HepG2 (cell line): ENCODE results near the gene PSMB1. TPM values are rescaled to one million over a fixed set of nuclear protein-coding genes. Genes with fewer than 3 reads are reported as not detected.
A peak's percentile ranks its signal among the peaks of the same experiment; 100 is the strongest.

Source experiments
- ARNT ChIP-seq: fragments of 450-650 bp; IDR thresholded peaks from 2 replicates; pipeline ENCODE4 v1.6.1; 2017
- FIP1L1 ChIP-seq: fragments of 200-400 bp; formaldehyde crosslinking; IDR thresholded peaks from 2 replicates; pipeline ENCODE4 v1.6.1; 2018; ENCODE audit warnings: low read depth, mild to moderate bottlenecking, low read length, moderate library complexity, borderline replicate concordance; ENCODE audit not compliant: insufficient read depth
- HNRNPH1 ChIP-seq: fragments of 200-400 bp; formaldehyde crosslinking; optimal IDR thresholded peaks from 2 replicates; pipeline ENCODE3; 2017; ENCODE audit warnings: mild to moderate bottlenecking, low read depth, low read length
- KLF15 ChIP-seq: sonication (generic); formaldehyde crosslinking; IDR thresholded peaks from 2 replicates; pipeline ENCODE4 v1.8.1; 2023; ENCODE audit warnings: borderline replicate concordance, mild to moderate bottlenecking, inconsistent platforms, missing genetic modification reagents, mixed read lengths
- KLF9 ChIP-seq: IDR thresholded peaks from 2 replicates; pipeline ENCODE4 v1.6.1; 2016; ENCODE audit warnings: low read depth
- NAIF1 ChIP-seq: sonication (generic); formaldehyde crosslinking; IDR thresholded peaks from 2 replicates; pipeline ENCODE4 v1.5.0; 2020; ENCODE audit warnings: mild to moderate bottlenecking, missing genetic modification reagents, borderline replicate concordance
- NKX3-1 ChIP-seq: sonication (generic); formaldehyde crosslinking; IDR thresholded peaks from 2 replicates; pipeline ENCODE4 v1.5.0; 2020; ENCODE audit warnings: missing genetic modification reagents
- NR0B2 ChIP-seq: sonication (generic); formaldehyde crosslinking; IDR thresholded peaks from 2 replicates; pipeline ENCODE4 v1.4.0; 2020; ENCODE audit warnings: mild to moderate bottlenecking, missing genetic modification reagents
- PAX8 ChIP-seq: sonication (generic); formaldehyde crosslinking; IDR thresholded peaks from 2 replicates; pipeline ENCODE4 v1.8.0; 2022; ENCODE audit warnings: mild to moderate bottlenecking, missing genetic modification reagents, borderline replicate concordance
- ZFP62 ChIP-seq: sonication (generic); formaldehyde crosslinking; IDR thresholded peaks from 2 replicates; pipeline ENCODE4 v1.4.0; 2020; ENCODE audit warnings: missing genetic modification reagents
- ZMAT3 ChIP-seq: sonication (generic); formaldehyde crosslinking; conservative IDR thresholded peaks from 2 replicates; pipeline ENCODE4 v1.7.0; 2021; ENCODE audit warnings: missing genetic modification reagents
- ZNF264 ChIP-seq: sonication (generic); formaldehyde crosslinking; IDR thresholded peaks from 2 replicates; pipeline ENCODE4 v1.4.0; 2020; ENCODE audit warnings: missing genetic modification reagents
- ZNF558 ChIP-seq: sonication (generic); formaldehyde crosslinking; IDR thresholded peaks from 2 replicates; pipeline ENCODE4 v1.9.0; 2022; ENCODE audit warnings: mild to moderate bottlenecking, missing genetic modification reagents, borderline replicate concordance
- ZNF563 ChIP-seq: sonication (generic); formaldehyde crosslinking; IDR thresholded peaks from 2 replicates; pipeline ENCODE4 v1.8.0; 2022; ENCODE audit warnings: mild to moderate bottlenecking, moderate library complexity, missing genetic modification reagents
- ZNF878 ChIP-seq: sonication (generic); formaldehyde crosslinking; IDR thresholded peaks from 2 replicates; pipeline ENCODE4 v1.8.1; 2023; ENCODE audit warnings: mild to moderate bottlenecking, missing genetic modification reagents, moderate library complexity
- polyA plus RNA-seq, 8 experiments: library from polyadenylated mRNA; depleted of rRNA in 3 of 8; stranded (reverse) in 7 of 8; unstranded in 1 of 8; fragments of >200 nt; fragmentation: Illumina TruSeq in 4 of 8; extraction: Trizol in 4 of 8; gene quantifications; 2 replicates each; pipeline versions ENCODE4 v1.2.1 to v1.2.3, GENCODE V29; 2011 to 2016; ENCODE audit warnings: low read depth in 4 of 8, missing spikeins in 1 of 8, mixed read lengths in 1 of 8; ENCODE audit not compliant: insufficient read depth in 1 of 8
- total RNA-seq, 5 experiments: library from RNA; depleted of rRNA; stranded (reverse); fragments of >200 nt; fragmentation: Illumina TruSeq; extraction: Trizol; gene quantifications; 2 replicates each; pipeline ENCODE4 v1.2.3, GENCODE V29; 2016; ENCODE audit warnings: low read depth in 1 of 5
- TF ChIP-seq, protein P1 (sequence below): sonication (generic); formaldehyde crosslinking; IDR thresholded peaks from 2 replicates; pipeline ENCODE4 v1.4.0; 2020; ENCODE audit warnings: mild to moderate bottlenecking, low read depth, missing genetic modification reagents
- TF ChIP-seq, protein P2 (sequence below): sonication (generic); formaldehyde crosslinking; IDR thresholded peaks from 2 replicates; pipeline ENCODE4 v1.4.0; 2020; ENCODE audit warnings: missing genetic modification reagents
- TF ChIP-seq, protein P3 (sequence below): sonication (generic); formaldehyde crosslinking; IDR thresholded peaks from 2 replicates; pipeline ENCODE4; 2020; ENCODE audit warnings: missing genetic modification reagents, mild to moderate bottlenecking, borderline replicate concordance
- TF ChIP-seq, protein P4 (sequence below): sonication (generic); formaldehyde crosslinking; IDR thresholded peaks from 2 replicates; pipeline ENCODE4 v1.4.0; 2020; ENCODE audit warnings: mild to moderate bottlenecking, missing genetic modification reagents

The PSMB1 gene
- total and polyA plus RNA-seq, 2 of the 13 experiments (the other 11 are each of a cell fraction or from before 2014, with no cell fraction given), result 528 to 592 TPM

DNA sequence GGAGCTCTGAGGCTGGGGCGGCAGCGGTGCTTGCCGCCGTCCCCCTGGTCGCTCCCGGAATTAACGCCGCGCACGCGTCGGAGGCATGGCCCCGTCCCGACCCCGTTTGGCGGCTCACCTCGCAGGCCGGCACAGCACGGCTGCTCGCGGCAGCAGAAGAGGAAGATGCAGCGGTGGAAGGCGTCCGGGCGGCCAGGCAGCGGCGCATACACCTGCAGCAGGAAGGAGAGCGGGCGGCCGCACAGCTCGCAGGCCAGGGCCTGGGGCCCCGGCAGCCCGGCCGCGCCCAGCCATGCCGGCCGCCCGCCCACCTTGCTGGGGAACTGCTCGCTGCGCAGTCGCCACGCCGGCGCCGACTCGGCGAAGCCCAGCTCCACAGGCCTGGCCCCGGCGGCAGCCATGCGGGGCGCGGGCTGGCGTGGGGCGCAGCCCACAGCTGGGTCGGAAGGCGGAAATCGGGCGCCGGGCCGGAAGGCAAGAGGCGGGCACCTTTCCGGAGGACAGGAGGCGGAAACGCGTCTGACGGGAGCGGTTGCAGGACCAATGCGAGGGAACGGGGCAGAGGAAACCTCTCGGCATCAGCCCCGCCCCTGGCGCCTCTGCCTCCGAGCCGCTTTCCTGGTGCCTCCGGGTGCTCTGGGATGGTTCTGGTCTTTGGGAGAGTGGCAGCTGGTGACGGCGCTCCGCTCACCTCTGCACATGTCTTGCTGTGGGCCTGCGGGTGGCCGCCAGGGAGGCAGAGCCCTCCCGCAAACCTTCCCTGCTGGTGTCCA, 31.3 kb upstream of the PSMB1 start, which contains the start of gene PDCD2 (continued):
- TF ChIP-seq, protein P1, sequence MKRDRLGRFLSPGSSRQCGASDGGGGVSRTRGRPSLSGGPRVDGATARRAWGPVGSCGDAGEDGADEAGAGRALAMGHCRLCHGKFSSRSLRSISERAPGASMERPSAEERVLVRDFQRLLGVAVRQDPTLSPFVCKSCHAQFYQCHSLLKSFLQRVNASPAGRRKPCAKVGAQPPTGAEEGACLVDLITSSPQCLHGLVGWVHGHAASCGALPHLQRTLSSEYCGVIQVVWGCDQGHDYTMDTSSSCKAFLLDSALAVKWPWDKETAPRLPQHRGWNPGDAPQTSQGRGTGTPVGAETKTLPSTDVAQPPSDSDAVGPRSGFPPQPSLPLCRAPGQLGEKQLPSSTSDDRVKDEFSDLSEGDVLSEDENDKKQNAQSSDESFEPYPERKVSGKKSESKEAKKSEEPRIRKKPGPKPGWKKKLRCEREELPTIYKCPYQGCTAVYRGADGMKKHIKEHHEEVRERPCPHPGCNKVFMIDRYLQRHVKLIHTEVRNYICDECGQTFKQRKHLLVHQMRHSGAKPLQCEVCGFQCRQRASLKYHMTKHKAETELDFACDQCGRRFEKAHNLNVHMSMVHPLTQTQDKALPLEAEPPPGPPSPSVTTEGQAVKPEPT (CRISPR knock-in tag), result no peak
- peak; percentile 66; the same call in 1 of the 2 replicates for TF ChIP-seq PAX8 (CRISPR knock-in tag)
- TF ChIP-seq NR0B2 (CRISPR knock-in tag), result peak; percentile 16; the same call in 1 of the 2 replicates
- TF ChIP-seq HNRNPH1, result no peak
- no peak for TF ChIP-seq KLF9 (CRISPR knock-in tag)
- TF ChIP-seq ZMAT3 (CRISPR knock-in tag), result peak; percentile 51
- TF ChIP-seq, protein P2, sequence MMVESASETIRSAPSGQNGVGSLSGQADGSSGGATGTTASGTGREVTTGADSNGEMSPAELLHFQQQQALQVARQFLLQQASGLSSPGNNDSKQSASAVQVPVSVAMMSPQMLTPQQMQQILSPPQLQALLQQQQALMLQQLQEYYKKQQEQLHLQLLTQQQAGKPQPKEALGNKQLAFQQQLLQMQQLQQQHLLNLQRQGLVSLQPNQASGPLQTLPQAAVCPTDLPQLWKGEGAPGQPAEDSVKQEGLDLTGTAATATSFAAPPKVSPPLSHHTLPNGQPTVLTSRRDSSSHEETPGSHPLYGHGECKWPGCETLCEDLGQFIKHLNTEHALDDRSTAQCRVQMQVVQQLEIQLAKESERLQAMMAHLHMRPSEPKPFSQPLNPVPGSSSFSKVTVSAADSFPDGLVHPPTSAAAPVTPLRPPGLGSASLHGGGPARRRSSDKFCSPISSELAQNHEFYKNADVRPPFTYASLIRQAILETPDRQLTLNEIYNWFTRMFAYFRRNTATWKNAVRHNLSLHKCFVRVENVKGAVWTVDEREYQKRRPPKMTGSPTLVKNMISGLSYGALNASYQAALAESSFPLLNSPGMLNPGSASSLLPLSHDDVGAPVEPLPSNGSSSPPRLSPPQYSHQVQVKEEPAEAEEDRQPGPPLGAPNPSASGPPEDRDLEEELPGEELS (CRISPR knock-in tag), result no peak
- TF ChIP-seq NAIF1 (CRISPR knock-in tag), result no peak
- TF ChIP-seq, protein P3, sequence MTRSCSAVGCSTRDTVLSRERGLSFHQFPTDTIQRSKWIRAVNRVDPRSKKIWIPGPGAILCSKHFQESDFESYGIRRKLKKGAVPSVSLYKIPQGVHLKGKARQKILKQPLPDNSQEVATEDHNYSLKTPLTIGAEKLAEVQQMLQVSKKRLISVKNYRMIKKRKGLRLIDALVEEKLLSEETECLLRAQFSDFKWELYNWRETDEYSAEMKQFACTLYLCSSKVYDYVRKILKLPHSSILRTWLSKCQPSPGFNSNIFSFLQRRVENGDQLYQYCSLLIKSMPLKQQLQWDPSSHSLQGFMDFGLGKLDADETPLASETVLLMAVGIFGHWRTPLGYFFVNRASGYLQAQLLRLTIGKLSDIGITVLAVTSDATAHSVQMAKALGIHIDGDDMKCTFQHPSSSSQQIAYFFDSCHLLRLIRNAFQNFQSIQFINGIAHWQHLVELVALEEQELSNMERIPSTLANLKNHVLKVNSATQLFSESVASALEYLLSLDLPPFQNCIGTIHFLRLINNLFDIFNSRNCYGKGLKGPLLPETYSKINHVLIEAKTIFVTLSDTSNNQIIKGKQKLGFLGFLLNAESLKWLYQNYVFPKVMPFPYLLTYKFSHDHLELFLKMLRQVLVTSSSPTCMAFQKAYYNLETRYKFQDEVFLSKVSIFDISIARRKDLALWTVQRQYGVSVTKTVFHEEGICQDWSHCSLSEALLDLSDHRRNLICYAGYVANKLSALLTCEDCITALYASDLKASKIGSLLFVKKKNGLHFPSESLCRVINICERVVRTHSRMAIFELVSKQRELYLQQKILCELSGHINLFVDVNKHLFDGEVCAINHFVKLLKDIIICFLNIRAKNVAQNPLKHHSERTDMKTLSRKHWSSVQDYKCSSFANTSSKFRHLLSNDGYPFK, result peak; percentile 82; the same call in 1 of the 2 replicates
- 0 out of 2 replicates have a peak, but pooled peaks have one; percentile 18 for TF ChIP-seq KLF15 (CRISPR knock-in tag)
- peak; percentile 30; the same call in 1 of the 2 replicates for TF ChIP-seq ZFP62 (CRISPR knock-in tag)
- no peak; the same call in 1 of the 2 replicates for TF ChIP-seq ZNF878 (CRISPR knock-in tag)
- 0 out of 2 replicates have a peak, but pooled peaks have one; percentile 85 for TF ChIP-seq FIP1L1
- TF ChIP-seq ARNT, result no peak
- TF ChIP-seq ZNF558 (CRISPR knock-in tag), result peak; percentile 87; the same call in 1 of the 2 replicates
- peak; percentile 96 for TF ChIP-seq ZNF563
- TF ChIP-seq NKX3-1 (CRISPR knock-in tag), result no peak; the same call in 1 of the 2 replicates
- TF ChIP-seq ZNF264 (CRISPR knock-in tag), result peak; percentile 72
- TF ChIP-seq, protein P4, sequence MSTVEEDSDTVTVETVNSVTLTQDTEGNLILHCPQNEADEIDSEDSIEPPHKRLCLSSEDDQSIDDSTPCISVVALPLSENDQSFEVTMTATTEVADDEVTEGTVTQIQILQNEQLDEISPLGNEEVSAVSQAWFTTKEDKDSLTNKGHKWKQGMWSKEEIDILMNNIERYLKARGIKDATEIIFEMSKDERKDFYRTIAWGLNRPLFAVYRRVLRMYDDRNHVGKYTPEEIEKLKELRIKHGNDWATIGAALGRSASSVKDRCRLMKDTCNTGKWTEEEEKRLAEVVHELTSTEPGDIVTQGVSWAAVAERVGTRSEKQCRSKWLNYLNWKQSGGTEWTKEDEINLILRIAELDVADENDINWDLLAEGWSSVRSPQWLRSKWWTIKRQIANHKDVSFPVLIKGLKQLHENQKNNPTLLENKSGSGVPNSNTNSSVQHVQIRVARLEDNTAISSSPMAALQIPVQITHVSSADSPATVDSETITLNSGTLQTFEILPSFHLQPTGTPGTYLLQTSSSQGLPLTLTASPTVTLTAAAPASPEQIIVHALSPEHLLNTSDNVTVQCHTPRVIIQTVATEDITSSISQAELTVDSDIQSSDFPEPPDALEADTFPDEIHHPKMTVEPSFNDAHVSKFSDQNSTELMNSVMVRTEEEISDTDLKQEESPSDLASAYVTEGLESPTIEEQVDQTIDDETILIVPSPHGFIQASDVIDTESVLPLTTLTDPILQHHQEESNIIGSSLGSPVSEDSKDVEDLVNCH (CRISPR knock-in tag), result no peak
